ENCODE data around the gene ASIC4. TPM values are rescaled to one million over a fixed set of nuclear protein-coding genes. Genes with fewer than 3 reads are reported as not detected.

Gene ASIC4
- total and polyA plus RNA-seq, 2 experiments from 2014 or later = not detected

DNA sequence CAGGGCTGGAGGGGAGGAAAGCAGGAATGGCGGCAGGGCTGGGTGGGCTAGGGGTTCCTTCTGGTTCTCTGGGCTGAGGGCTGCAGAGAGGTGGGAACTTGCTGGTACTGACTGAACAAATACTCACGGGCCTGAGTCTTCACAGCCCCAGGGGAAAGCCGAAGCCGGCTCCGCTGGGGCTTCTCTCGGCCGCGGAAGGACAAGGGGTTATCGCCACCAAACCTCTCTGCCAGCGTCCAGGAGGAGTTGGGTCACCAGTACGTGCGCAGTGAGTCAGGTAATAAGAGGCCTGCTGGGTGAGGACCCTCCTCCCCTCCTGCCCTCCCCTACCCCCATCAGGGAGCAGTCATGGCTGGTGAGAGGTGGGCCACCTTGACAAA lies 29.1 kb upstream of the ASIC4 start:
- Histone ChIP-seq H4K20me1 (ENCODE audit: insufficient read depth, poor library complexity, severe bottlenecking) (no peaks in the 10 kb centered on the region), H3K79me2 (no peaks in the 10 kb centered on the region), H3K4me2 (peak overlapping the region; percentile 96), H3K9me2 (replicated peaks; ENCODE audit: insufficient read depth) (no peaks in the 10 kb centered on the region), H3K4me1 (ENCODE audit: insufficient read depth) (peaks cover 11% of the 10 kb centered on the region), H3K27me3 (peaks cover 44% of the 10 kb centered on the region), H3K9me3 (ENCODE audit: low read depth) (no peaks in the 10 kb centered on the region), H2AFZ (no peak overlapping the region), H3K36me3 (replicated peaks; ENCODE audit: insufficient read depth, low read depth) (no peaks in the 10 kb centered on the region), H3K4me3 (no peak overlapping the region), H3K27ac (no peak overlapping the region)
- DNase-seq (ENCODE audit: low spot score) = no peak
- TF ChIP-seq EZH2phosphoT487 (IDR thresholded peaks at IDR 0.05; ENCODE audit: low read depth, severe bottlenecking, unreplicated experiment) = no peak
- TF ChIP-seq EZH2 (IDR thresholded peaks at IDR 0.05; ENCODE audit: borderline replicate concordance) = no peak
- TF ChIP-seq, protein P1, sequence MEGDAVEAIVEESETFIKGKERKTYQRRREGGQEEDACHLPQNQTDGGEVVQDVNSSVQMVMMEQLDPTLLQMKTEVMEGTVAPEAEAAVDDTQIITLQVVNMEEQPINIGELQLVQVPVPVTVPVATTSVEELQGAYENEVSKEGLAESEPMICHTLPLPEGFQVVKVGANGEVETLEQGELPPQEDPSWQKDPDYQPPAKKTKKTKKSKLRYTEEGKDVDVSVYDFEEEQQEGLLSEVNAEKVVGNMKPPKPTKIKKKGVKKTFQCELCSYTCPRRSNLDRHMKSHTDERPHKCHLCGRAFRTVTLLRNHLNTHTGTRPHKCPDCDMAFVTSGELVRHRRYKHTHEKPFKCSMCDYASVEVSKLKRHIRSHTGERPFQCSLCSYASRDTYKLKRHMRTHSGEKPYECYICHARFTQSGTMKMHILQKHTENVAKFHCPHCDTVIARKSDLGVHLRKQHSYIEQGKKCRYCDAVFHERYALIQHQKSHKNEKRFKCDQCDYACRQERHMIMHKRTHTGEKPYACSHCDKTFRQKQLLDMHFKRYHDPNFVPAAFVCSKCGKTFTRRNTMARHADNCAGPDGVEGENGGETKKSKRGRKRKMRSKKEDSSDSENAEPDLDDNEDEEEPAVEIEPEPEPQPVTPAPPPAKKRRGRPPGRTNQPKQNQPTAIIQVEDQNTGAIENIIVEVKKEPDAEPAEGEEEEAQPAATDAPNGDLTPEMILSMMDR (IDR thresholded peaks at IDR 0.05; ENCODE audit: poor library complexity) = no peak
- WGBS (ENCODE audit: low lambda C conversion rate, missing lambda C conversion rate) = 58% methylated on average over 4 of the region's 12 CpGs

DNA sequence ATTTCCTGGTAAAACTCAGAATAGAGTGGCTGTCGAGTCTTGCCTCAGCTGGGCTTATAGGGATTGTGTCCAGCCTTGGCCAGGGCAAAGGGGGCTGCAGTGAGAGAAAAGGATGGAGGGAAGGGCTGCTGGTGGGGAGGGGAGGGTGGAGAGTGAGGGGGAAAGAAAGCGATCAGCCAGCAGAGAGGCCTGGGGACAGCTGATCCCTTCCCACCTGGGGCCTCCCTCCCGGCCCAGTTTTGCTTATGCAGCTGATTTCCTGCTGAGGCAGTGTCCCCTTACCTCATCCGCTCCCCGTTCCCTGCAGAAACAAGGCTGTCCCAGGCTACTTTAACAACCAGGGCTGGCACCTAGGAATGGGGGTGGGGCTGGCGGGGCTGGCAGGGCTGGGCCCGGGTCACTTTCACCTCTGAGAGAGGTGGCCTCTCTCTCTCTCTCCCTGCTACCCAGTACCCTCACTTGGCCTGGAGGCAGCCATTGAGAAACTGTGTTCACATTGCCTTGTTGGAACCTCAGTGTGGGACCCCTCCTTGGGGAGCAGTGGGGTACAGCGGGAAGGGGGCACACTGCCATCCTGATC lies 27.8 kb upstream of the ASIC4 start:
- Histone ChIP-seq H3K4me3 (no peak overlapping the region), H3K27ac (no peak overlapping the region), H3K79me2 (no peaks in the 10 kb centered on the region), H4K20me1 (ENCODE audit: insufficient read depth, poor library complexity, severe bottlenecking) (no peaks in the 10 kb centered on the region), H3K36me3 (replicated peaks; ENCODE audit: insufficient read depth, low read depth) (no peaks in the 10 kb centered on the region), H3K4me2 (no peak overlapping the region), H3K9me3 (ENCODE audit: low read depth) (no peaks in the 10 kb centered on the region), H3K4me1 (ENCODE audit: insufficient read depth) (peaks cover 11% of the 10 kb centered on the region), H2AFZ (no peak overlapping the region), H3K27me3 (peaks cover 44% of the 10 kb centered on the region), H3K9me2 (replicated peaks; ENCODE audit: insufficient read depth) (no peaks in the 10 kb centered on the region)
- TF ChIP-seq, protein P1 (IDR thresholded peaks at IDR 0.05; ENCODE audit: poor library complexity) = no peak
- no peak for DNase-seq (ENCODE audit: low spot score)
- WGBS (ENCODE audit: low lambda C conversion rate, missing lambda C conversion rate) = 38% methylated on average over 8 of the region's 8 CpGs

DNA sequence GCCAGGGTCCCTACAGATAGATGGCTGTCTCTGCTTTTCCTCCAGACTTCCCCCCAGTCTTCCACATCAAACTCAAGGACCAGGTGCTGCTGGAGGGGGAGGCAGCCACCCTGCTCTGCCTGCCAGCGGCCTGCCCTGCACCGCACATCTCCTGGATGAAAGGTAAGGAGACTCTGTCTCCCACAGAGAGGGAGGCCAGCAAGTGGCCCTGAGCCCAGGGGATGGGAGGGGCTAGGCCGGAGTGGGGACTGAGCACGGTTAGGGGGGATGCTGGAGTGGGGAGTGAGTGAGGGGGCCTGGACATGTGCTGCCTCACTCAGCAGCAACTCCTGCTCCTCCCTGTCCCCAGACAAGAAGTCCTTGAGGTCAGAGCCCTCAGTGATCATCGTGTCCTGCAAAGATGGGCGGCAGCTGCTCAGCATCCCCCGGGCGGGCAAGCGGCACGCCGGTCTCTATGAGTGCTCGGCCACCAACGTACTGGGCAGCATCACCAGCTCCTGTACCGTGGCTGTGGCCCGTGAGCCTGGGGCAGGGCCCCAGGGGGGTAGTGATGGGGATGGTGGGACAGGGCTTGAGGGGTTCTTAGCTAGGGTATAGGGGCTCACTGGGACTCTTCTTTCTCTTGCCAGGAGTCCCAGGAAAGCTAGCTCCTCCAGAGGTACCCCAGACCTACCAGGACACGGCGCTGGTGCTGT lies 26.0 kb upstream of the ASIC4 start:
- Histone ChIP-seq H3K27ac (no peak overlapping the region), H3K27me3 (peaks cover 51% of the 10 kb centered on the region)
- WGBS (ENCODE audit: low lambda C conversion rate, missing lambda C conversion rate) = 94% methylated on average over 15 of the region's 17 CpGs

More for the DNA sequence above, 26.0 kb upstream of the ASIC4 start:
- Histone ChIP-seq H4K20me1 (ENCODE audit: insufficient read depth, poor library complexity, severe bottlenecking) (no peaks in the 10 kb centered on the region), H3K4me2 (no peak overlapping the region), H2AFZ (no peak overlapping the region), H3K4me1 (ENCODE audit: insufficient read depth) (peaks cover 11% of the 10 kb centered on the region), H3K36me3 (replicated peaks; ENCODE audit: insufficient read depth, low read depth) (no peaks in the 10 kb centered on the region), H3K9me2 (replicated peaks; ENCODE audit: insufficient read depth) (no peaks in the 10 kb centered on the region), H3K9me3 (ENCODE audit: low read depth) (no peaks in the 10 kb centered on the region), H3K4me3 (no peak overlapping the region), H3K79me2 (no peaks in the 10 kb centered on the region)
- no peak for DNase-seq (ENCODE audit: low spot score)
- no peak for TF ChIP-seq EZH2phosphoT487 (IDR thresholded peaks at IDR 0.05; ENCODE audit: low read depth, severe bottlenecking, unreplicated experiment)
- TF ChIP-seq, protein P1 (IDR thresholded peaks at IDR 0.05; ENCODE audit: poor library complexity) = no peak
- no peak for TF ChIP-seq EZH2 (IDR thresholded peaks at IDR 0.05; ENCODE audit: borderline replicate concordance)

Measured in hepatocyte (in vitro differentiated cells).